Fibroblast of skin of right biceps (primary cell): ENCODE data around the gene ZNF174.
A peak's percentile ranks its signal among the peaks of the same experiment; 100 is the strongest.

Experiments used
- DNase-seq: peaks from one replicate; pipeline ENCODE4 v3.0.0-alpha.2; 2013

ZNF174 gene

GRCh38 chr16:3443108-3444031 is 42.4 kb downstream of the ZNF174 start, which contains the start of the genes NAA60 and ZNF597:
Gene NAA60, plus strand, starts transcription at chr16:3443680. Its CDS starts 32,548 bp downstream, at chr16:3476228.
Gene ZNF597, minus strand, starts transcription at chr16:3443504. Its CDS starts 351 bp downstream, at chr16:3443153.
- DNase-seq = peak; percentile 94

GRCh38 chr16:3444032-3444388 is 43.0 kb downstream of the ZNF174 start:
- peak; percentile 71 for DNase-seq

GRCh38 chr16:3454093-3454492 is 53.1 kb downstream of the ZNF174 start:
- DNase-seq = no peak

- DNase-seq = no peak
Measured at GRCh38 chr16:3454631-3455147, 53.7 kb downstream of the ZNF174 start.

GRCh38 chr16:3457434-3458252 is 56.6 kb downstream of the ZNF174 start:
- DNase-seq = peak; percentile 91

GRCh38 chr16:3458278-3458851 is 57.4 kb downstream of the ZNF174 start:
- DNase-seq = peak; percentile 59

GRCh38 chr16:3458852-3459361 is 57.9 kb downstream of the ZNF174 start:
- no peak for DNase-seq
